Esophagus squamous epithelium (tissue), 5 donors: Measurements from ENCODE around the gene SOCS2. TPM values are rescaled to one million over a fixed set of nuclear protein-coding genes. Genes with fewer than 3 reads are reported as not detected.

ENCODE experiments used
- DNase-seq: peaks from one replicate; lab custom pipeline; 2025; lab: John Stamatoyannopoulos, UW
- H3K27ac ChIP-seq, 4 donors: fragments of 200-600 bp; sonication (generic); one replicate each; pipeline ENCODE4 v1.5.1; 2016 to 2019; ENCODE audit warnings: mild to moderate bottlenecking in 1 of 4
- H3K27me3 ChIP-seq, 4 donors: fragments of 200-600 bp; sonication (generic); 1 replicate in 3 of 4; 2 replicates in 1 of 4; pipeline versions ENCODE4 v1.5.1 to v1.6.0; 2017 to 2021; ENCODE audit warnings: antibody characterized with exemption in 1 of 4
- H3K36me3 ChIP-seq, 3 donors: fragments of 200-600 bp; sonication (generic); one replicate each; pipeline ENCODE4 v1.5.1; 2016 to 2019
- H3K4me1 ChIP-seq, 3 donors: fragments of 200-600 bp; sonication (generic); one replicate each; pipeline ENCODE4 v1.5.1; 2017 to 2019
- H3K4me3 ChIP-seq, 4 donors: fragments of 200-600 bp; sonication (generic); 1 replicate in 3 of 4; 2 replicates in 1 of 4; pipeline ENCODE4 v1.5.1; 2016 to 2019; ENCODE audit warnings: mild to moderate bottlenecking in 2 of 4, moderate library complexity in 1 of 4
- H3K9me3 ChIP-seq, 3 donors: fragments of 200-600 bp; sonication (generic); one replicate each; pipeline ENCODE4 v1.5.1; 2016 to 2019
- POLR2A ChIP-seq, 4 donors: fragments of 450-650 bp; IDR thresholded peaks; one replicate each; pipeline ENCODE4 v1.6.1; 2017; ENCODE audit warnings: antibody characterized with exemption in 4 of 4, mild to moderate bottlenecking in 4 of 4, moderate library complexity in 3 of 4
- WGBS, 2 donors: methylation state at CpG; one replicate each; pipeline ENCODE4 v1.1.5; 2018; 5-methylcytosine and 5-hydroxymethylcytosine counted together
- intact Hi-C: fragments of 100-400 bp; cut with DNase I; formaldehyde crosslinking; loops from one replicate; pipeline ENCODE4 v1.15.0; 2022
- total RNA-seq, 4 donors: library from RNA; depleted of rRNA; stranded (reverse); fragments of >200 nt; gene quantifications; one replicate each; pipeline ENCODE4 v1.1.0, GENCODE V29; 2016
- TF ChIP-seq, protein P1 (sequence below), 6 experiments: fragments of 450-650 bp in 4 of 6; fragments of 200-600 bp in 2 of 6; sonication (generic) in 2 of 6; IDR thresholded peaks; one replicate each; pipeline ENCODE4 v1.5.1; 2016 to 2019; ENCODE audit warnings: antibody characterized with exemption in 6 of 6, mild to moderate bottlenecking in 4 of 6, moderate library complexity in 4 of 6
- donor health status: DM: yes; HTN: yes; CAD: no.

SOCS2 gene
- total RNA-seq, 4 donors from 2014 or later: 3.4 to 18.5 (median 9.8) TPM

- 93 to 96% methylated on average over 1 of the region's 1 CpG for WGBS, 2 donors
- Histone ChIP-seq H3K9me3 (no peaks in the 10 kb centered on the region), H3K36me3 (no peaks in the 10 kb centered on the region), H3K4me3 (no peak overlapping the region), H3K4me1 (peaks cover 0 to 6% (median 0%) of the 10 kb centered on the region in 3 donors), H3K27ac (no peak overlapping the region), H3K27me3 (no peaks in the 10 kb centered on the region)
- no peak for DNase-seq
- TF ChIP-seq POLR2A (IDR thresholded peaks at IDR 0.05): no peak
- TF ChIP-seq, protein P1, sequence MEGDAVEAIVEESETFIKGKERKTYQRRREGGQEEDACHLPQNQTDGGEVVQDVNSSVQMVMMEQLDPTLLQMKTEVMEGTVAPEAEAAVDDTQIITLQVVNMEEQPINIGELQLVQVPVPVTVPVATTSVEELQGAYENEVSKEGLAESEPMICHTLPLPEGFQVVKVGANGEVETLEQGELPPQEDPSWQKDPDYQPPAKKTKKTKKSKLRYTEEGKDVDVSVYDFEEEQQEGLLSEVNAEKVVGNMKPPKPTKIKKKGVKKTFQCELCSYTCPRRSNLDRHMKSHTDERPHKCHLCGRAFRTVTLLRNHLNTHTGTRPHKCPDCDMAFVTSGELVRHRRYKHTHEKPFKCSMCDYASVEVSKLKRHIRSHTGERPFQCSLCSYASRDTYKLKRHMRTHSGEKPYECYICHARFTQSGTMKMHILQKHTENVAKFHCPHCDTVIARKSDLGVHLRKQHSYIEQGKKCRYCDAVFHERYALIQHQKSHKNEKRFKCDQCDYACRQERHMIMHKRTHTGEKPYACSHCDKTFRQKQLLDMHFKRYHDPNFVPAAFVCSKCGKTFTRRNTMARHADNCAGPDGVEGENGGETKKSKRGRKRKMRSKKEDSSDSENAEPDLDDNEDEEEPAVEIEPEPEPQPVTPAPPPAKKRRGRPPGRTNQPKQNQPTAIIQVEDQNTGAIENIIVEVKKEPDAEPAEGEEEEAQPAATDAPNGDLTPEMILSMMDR (IDR thresholded peaks at IDR 0.05): no peak
- intact Hi-C loops: no loop called here
Observed at GRCh38 chr12:93608313-93608712, 35.8 kb downstream of the SOCS2 start.

GRCh38 chr12:93609281-93610192 is 37.1 kb downstream of the SOCS2 start:
- Histone ChIP-seq H3K36me3 (no peaks in the 10 kb centered on the region), H3K4me1 (no peaks in the 10 kb centered on the region), H3K27ac (no peak overlapping the region), H3K9me3 (no peaks in the 10 kb centered on the region), H3K27me3 (no peaks in the 10 kb centered on the region), H3K4me3 (no peak overlapping the region)
- intact Hi-C loops: no loop called here
- TF ChIP-seq, protein P1 (IDR thresholded peaks at IDR 0.05): no peak
- TF ChIP-seq POLR2A (IDR thresholded peaks at IDR 0.05): no peak
- WGBS, 2 donors: 76 to 90% methylated on average over 4 of the region's 4 CpGs
- no peak for DNase-seq

- Histone ChIP-seq H3K4me3 (no peak overlapping the region), H3K9me3 (no peaks in the 10 kb centered on the region), H3K27ac (no peak overlapping the region), H3K27me3 (no peaks in the 10 kb centered on the region), H3K36me3 (no peaks in the 10 kb centered on the region), H3K4me1 (peaks cover 0 to 10% (median 0%) of the 10 kb centered on the region in 3 donors)
- intact Hi-C loops: no loop called here
- TF ChIP-seq POLR2A (IDR thresholded peaks at IDR 0.05): no peak
- TF ChIP-seq, protein P1 (IDR thresholded peaks at IDR 0.05): no peak
- 58 to 65% methylated on average over 4 of the region's 4 CpGs for WGBS, 2 donors
- no peak for DNase-seq
Observed at GRCh38 chr12:93612776-93613175, 40.3 kb downstream of the SOCS2 start.

DNA sequence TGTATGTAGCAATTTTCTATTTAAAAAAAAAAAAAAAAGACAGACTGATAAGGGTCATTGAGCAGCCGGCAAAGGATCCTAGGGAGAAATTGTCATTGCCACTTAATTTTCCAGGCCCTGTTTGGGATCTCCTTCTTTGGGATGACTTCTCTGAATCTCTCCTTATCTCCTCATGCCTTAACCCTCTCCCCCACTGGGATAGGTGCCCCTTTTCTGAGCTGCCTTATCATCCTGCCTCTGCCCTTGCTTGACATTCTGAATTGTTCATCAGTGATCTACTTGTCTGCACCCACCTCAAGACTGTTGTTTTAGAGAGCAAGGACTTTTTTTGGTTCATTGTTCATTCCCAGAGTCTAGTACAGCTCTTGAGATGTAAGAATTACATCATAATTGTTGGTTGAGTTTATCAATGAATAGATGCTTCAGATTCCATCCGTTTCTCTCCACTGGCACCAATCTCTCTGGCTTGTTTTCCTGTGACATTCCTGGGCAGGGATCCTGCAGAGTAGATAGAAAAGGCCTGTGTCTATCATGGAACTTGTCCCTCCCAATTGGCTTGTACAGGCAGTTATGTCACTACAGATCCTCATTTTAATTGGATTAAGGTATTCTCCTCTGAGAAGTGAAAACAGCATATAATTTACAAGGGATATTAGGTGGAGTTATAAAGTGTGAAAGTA is 42.6 kb downstream of the SOCS2 start:
- no peak for DNase-seq
- Histone ChIP-seq H3K4me1 (peaks cover 0 to 10% (median 0%) of the 10 kb centered on the region in 3 donors), H3K4me3 (no peak overlapping the region), H3K9me3 (no peaks in the 10 kb centered on the region), H3K36me3 (no peaks in the 10 kb centered on the region), H3K27ac (no peak overlapping the region), H3K27me3 (no peaks in the 10 kb centered on the region)
- whole genome bisulfite sequencing, 2 donors: 85 to 91% methylated on average over 2 of the region's 2 CpGs
- TF ChIP-seq, protein P1 (IDR thresholded peaks at IDR 0.05): no peak
- intact Hi-C loops: no loop called here

DNA sequence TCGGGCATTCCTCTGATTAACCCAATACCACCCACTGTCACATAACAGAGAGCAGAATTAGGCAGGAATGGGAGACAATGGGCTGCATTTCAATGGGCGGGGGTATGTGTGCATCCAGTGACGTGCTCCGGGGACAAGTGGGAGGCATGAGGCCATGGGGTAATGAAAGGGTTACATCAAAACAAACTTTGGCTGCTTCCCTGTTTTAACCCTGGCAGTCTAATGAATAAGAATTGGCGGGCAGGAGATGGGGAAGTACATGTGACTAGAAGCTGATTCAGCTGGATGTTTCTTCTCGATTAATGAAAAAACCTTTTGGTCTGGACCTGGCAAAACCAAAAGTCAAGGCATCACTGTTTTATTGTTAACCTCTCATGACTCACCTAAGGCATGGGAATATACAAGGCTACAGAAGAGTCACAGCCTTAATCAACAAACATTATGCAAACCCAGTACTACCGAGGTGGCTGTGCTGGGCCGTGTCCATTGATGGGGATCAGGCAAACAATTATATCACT is 44.2 kb downstream of the SOCS2 start:
- Histone ChIP-seq H3K27ac (no peak overlapping the region), H3K36me3 (no peaks in the 10 kb centered on the region), H3K4me3 (no peak overlapping the region), H3K4me1 (peaks cover 0 to 10% (median 0%) of the 10 kb centered on the region in 3 donors), H3K9me3 (no peaks in the 10 kb centered on the region), H3K27me3 (no peaks in the 10 kb centered on the region)
- intact Hi-C loops: no loop called here
- TF ChIP-seq, protein P1 (IDR thresholded peaks at IDR 0.05): no peak
- TF ChIP-seq POLR2A (IDR thresholded peaks at IDR 0.05): no peak
- DNase-seq: no peak
- 38 to 60% methylated on average over 7 to 8 of the region's 8 CpGs for WGBS, 2 donors
